ENCODE data around the gene TNS1.

Gene TNS1

DNA sequence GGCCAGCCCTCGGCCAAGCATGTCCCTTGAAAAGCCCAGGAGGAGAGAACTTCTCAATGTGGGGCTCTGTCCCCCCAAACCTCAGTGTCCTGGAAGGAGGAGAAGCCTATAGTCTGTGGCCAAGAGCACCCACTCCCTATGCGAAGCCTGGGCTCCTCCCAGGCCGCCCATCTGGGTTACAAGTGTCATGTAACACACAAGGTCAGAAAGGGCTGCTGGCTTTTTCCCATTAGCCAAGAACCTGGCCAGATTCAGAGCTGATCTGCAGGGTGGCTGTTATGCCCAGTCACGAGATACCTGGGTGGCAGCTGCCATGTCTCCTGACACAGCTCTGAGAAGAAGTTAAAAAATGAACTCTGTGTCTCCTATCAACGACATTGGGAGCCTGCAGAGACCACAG lies 170.7 kb downstream of the TNS1 start:
- no peak for DNase-seq (ENCODE audit: low spot score)

DNA sequence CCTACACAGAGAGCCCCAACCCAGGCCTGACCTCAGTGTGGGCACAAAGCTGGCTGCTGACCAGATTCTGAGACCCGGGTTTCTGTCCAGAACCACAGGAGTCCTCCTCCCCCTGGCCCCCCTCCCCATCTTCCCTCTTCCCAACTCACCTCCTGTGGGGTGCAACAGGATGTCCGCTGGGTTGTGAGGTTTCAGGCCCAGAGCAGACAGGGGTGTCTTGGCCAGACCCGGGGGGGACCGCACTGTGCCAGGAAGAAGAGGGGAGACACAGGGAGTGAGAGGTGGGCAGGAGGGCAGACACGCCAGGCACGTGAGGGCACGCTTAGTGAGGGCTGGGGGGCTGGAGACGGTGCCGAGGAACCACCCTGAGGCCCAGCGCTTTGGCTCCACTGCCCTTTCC lies 171.5 kb downstream of the TNS1 start:
- DNase-seq (ENCODE audit: low spot score): no peak

DNA sequence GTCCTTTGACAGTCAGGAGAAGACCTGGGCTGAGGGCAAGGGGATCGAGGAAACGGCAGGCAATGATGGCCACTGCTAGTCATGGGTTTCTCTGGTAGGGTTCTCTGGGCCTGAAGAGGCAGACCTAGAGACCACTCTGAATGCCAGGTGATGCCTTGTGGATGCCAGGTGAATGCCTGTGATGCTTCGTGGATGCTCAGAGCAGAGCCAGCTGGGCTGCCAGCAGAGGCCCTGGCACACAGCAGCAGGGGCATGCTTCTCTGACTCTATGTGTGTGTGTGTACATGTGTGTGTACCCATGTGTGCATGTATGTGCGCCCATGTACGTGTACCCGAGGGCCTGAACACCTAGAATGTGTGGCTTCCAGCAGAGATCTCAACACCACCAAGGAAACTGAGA lies 172.0 kb downstream of the TNS1 start:
- no peak for DNase-seq (ENCODE audit: low spot score)

DNA sequence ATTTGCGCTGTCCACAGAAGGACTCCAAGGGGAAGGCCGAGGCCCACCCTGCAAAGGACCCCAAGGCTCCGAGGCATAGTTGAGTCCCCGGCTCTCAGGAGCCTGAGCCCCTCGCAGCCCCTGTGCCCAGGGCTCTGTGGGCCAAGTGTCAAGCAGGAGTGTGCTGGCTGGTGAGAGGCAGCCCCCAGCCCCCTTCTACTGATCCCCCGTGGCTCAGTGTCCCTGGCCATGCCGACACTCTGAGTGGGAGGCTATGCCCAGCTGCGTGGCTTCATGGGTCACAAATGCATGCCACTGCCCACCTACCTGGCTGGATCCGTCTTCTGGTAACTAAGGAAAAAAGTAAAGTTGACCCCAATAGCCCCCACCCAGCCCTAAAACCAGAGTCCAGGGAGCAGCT lies 172.7 kb downstream of the TNS1 start:
- no peak for DNase-seq (ENCODE audit: low spot score)

DNA sequence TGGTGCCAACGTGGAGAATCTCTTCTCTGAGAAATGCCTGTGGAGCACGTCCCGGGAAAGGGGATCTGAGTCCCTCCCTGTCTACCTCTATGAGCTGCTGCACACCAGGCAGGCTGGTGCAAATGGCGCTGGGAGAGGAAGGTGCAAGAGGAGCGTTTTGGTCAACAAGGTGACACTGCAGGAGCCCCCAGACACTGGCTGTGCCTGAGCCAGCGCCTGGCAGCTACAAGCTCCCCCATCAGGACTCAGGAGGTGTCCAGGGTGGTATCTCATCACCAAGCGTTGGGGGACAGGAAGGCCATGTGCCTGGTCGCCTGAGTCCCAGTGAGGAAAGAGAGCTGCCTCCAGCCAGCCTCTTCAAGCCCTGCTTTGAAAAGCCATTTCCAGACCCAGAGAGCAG lies 173.4 kb downstream of the TNS1 start:
- no peak for DNase-seq (ENCODE audit: low spot score)

DNA sequence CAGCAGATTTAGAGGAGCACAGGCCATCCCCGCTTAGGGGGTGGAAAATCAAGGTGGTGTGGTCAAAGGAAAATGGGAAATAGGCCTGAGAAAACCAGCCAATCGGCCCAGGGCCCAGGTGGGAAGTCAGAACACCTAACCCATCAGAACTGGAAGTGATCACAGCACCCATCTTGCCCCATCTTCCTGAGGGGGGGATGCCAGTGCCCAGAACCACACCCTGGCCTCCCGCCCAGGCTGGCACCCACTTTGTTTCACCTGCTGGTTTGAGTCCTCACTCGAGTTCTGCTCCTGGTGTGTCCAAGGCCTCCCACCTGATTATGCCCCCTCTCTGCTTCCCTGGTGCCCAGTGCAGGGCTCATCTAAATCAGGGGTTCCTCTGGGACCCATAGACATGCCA lies 174.5 kb downstream of the TNS1 start:
- DNase-seq (ENCODE audit: low spot score): no peak

DNA sequence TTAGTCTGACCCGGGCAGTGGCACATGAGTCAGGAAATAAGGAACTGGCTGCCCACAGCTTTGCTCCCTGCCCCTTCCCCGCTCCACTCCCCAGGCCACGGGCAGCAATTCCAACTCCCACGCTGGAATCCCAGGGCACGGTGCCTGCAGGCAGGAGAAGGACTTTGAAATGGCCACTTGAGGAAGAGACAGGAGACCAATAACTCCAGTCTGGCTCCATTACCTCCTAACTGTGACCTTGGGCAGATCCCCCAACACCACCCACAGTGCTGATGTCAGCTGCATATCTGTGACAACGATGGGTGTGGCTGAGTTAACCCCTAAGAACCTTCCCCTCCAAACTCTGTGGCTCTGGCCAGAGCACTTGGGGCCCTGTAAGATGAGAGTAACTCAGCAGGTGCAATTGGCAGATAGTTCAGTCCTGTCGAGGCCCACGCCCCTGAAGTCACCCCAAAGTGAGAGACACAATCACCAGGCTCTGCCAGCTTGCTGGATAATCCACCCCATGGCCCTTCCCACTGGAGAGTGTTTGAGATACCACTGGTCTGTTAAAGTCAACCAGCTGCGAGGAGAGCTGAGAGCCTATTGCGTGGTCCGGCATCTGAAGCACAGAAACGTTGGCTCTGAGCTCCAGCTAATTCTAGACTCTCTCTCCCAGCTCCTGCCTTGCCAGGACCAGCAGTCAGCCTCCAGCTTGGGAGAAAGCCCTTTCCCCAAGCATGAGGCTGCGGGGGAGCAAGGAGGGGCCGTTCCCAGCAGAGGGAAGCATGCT lies 175.2 kb downstream of the TNS1 start:
- DNase-seq (ENCODE audit: low spot score): no peak

DNA sequence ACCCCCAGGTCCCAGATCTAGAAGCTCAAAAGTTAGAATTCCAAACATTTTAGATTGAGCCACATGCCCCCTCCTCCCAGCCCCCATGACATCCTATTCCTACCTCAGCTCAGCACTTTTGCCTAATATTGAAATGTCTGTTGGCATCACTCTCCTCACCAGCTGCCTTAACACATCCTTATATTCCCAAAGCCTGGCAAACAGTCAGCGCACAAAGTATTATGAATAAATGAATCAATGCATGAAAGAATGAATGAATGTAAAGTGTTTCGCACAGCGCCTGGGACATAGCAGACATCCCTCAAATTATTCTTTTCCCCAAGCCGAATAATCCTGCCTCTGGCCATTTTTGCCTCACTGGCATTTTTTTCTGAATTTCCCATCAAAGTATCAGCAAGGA lies 175.8 kb downstream of the TNS1 start:
- DNase-seq (ENCODE audit: low spot score): no peak

DNA sequence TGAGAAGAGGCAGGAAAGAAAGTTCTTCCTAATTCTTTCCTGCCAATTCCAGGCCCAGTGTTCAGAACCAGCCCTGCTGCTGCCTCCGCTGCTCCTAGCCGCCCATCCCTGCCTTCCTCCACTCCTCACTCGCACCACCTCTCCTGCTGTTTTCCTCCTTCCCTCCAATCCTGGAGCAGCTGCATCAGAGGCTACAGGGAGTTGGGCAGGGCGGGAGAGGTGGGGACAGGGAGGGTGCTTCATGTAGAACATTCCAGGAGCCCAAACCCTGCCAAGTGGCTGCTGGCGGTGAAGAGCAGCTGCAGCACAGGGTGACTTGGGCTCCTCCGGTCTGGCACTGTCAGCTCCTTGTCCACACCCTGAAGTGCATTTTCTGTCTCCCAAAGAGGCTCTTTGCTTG lies 176.3 kb downstream of the TNS1 start:
- no peak for DNase-seq (ENCODE audit: low spot score)

DNA sequence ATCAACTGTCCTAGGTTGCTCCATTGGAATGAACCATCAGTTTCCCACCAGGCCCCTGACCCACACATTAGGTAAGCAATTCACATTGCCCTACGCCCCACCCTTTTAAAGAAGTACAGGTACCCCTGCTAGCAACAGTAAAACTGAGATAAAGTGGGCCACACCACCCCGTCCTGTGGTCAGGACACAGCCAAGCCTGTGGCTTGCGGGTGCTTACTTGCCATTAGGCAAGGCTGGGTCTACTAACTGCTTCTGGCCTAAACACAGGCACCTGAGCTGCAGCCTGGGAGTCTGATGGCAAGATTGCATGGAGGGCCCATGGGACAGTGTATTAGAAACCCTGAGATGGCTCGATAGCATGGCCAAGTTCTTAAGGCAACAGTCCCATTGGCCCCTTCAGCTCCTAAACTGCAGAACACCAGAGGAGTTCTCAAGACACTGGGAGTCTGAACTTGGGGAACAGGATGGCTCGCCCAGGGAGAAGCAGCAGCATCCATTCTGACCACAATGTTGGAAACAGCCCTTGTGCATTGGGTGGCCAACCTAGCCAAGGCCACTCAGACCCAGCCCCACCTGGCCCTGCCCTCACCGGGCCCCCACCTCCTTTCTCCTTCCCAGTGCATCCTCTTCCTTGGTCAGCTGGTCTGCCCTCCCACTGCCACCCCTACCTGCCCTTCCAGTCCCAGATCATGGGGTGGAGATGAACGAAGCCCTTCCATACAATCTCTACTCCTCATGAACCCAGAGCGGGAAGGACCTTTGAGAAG lies 177.1 kb downstream of the TNS1 start:
- no peak for DNase-seq (ENCODE audit: low spot score)

DNA sequence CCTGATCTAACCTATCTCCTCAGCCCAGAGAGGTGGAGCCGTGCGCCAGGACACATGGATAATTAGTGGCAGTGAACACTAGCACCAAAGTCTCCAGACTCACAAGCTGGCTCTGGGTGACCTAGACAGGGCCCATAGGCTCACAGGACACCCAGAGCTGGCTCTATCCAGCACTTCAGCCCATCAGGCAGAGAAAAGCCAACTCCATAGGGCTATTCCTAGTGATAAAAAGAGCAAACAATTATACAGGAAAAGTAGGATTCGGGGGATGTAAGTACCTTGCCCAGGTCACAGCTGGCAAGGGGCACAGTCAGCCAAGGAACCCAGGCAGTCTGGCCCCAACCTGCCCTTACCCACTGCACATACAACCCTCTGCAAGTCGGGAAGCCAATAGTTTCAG lies 178.6 kb downstream of the TNS1 start:
- no peak for DNase-seq (ENCODE audit: low spot score)

DNA sequence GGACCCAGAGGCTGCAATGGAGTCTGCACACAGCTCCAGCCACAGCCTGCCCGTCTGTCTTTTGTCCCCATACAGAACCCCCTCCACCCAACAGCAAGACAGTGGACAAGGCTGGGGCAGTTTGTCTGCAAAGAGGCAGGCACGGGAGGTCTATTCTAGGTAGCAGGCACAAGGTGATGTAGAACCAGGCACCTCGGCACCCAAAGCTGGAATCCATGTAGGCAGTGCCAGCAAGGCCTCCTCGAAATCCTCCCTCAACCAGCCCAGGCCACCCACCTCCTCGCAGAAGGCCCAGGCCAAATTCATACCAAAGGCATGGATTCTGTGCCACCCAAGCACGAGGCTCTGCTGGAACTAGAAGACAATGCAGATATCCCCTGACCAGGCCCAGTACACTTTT lies 179.2 kb downstream of the TNS1 start:
- DNase-seq (ENCODE audit: low spot score): no peak

DNA sequence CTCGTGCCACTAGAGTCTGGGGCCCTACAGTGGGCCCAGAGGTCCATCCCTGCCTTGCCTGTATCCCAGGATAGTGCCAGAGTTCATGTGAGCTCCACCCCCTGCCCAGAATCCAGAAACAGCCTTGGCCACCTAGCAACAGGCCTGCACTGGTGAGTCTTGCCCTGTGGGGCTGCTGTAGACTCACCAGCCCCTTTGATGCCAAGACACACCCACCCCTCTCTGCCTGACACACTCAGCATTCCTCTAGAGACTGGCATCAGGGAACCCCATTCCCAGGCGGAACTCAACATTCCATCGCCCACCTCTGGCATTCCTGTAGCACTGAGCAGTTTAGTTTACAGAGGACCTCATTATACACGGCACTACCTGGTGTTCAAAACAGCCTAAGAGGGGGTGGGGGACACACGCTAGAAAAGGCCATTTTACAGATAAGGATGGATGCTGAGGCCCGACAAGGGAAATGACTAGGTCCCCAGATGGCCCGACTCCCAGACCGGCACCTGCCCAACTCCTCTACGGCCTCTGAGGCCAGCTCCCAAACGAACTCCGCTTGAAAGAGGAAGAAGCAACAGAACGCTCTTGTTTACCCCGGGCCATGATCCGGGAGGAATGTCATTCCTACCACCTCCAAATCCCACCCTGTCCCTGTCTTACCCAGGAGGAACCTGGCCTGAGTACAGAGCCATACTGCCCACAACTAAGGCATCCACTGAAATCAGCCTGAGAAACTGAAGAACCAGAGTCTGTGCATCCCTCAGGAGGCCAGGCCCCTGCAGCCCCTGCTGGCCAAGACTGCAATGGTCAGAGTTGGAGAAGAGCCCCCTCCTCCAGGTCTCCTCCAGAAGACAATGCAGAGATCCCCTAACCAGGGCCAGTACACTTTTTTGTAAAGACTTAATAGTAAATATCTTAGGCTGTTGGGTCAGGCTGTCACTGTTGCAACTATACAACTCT lies 180.2 kb downstream of the TNS1 start:
- no peak for DNase-seq (ENCODE audit: low spot score)

DNA sequence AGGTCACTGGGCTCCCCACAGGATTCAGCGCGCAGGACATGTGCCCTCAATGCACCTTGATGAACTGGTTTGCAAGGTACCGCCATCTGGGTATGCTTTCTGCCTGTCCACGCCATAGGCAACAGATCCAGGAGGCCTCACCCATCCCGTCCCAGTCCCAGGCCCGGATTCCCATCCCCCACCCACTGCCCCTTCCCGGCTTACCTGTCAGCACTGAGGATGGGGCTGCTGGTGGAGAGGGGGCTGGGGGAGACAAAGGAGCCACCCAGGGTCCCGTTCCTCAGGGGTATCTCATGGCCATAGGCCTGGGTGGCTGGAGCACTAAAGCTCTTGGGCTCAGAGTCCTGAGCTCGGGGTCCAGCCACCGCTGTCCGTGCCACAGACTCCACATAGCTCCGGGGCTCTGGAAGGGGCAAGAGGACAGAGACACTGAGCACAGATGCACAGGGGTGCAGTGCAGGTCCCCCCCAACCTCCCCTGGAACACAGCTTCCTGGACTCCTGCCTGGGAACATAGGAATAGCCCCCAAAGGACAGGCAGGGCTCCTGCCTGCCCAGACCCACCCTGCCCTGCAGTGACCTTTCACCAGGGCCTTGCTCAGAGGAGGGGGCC lies 181.2 kb downstream of the TNS1 start:
- DNase-seq (ENCODE audit: low spot score): no peak

DNA sequence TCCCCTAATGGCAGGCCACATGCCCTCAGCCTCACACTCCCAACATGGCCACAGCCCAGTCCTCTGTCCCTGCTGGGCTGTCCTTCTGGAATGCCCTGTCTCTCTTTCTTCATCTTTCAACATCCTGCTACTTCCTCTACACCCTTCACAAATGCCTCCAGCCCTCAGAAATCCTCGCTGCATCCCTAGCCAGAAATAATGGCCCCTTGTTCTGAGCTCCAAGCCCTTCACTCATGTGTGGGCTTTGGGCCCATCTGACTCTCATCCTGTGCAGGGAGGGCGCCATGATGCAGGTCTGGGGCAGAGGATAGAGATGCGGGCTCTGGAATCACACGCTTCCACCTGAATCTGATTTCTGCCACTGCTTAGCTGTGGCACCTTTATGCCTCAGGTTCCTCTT lies 181.9 kb downstream of the TNS1 start:
- no peak for DNase-seq (ENCODE audit: low spot score)

DNA sequence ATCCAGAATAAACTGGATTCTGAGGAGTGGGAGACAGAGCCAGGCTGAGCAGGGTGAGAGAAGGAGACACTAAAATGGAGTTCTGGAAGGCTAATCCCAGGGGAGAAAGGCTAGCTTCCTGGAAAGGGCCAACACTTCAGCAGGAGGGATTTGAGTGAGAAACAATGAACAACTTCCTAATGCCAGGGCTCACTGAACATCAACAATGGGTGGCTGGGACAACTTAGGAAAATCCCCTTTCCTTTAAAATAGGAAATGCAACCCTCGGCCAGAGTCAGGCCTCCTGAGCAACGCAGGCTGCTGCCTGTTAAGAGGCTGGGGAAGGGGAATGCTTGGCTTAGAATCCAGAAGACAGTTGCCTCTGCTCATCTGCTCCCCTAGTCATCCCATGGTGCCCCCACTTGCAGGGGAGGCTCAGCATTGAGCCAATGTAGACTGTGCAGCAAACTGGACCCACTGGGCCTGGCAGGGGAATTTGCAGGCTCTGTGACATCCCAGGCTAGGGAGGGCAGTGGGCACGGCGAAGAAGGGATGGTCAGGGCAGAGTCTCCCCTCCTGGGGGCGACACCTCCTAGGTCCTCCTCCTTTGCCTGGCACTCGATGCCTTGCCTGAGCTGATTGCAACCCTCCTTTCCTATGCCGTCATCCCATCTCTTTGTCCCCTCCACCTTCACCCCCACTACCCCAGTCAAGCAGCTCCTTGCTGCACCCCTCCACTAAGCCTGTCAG lies 182.5 kb downstream of the TNS1 start:
- DNase-seq (ENCODE audit: low spot score): no peak

DNA sequence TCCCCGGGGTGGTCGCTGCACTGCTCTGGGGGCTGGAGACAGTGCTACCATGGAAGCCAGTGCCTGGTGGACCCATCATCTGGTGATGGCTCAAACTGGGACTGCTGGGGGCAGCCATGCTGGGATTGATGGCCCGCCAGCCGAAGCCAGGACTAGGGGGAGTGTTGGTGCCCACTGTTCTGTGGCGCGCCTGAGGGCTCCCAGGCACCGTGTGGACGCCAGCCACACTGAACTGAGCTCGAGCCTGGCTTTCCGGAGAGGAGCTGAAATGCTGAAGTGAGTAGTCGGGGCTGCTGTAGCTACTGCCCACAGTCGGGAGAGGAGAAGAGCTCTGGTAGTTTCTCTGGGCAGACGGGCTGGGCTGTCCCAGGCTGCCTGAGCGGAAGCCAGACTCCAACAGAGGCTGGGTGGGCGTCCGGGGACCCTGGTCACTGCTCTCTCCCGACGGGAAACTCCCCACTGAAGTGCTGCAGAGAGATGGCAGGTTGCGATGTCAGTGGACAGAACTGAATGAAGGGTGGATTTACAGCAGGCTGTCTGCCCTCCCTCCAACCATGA lies 184.4 kb downstream of the TNS1 start:
- DNase-seq (ENCODE audit: low spot score): no peak

DNA sequence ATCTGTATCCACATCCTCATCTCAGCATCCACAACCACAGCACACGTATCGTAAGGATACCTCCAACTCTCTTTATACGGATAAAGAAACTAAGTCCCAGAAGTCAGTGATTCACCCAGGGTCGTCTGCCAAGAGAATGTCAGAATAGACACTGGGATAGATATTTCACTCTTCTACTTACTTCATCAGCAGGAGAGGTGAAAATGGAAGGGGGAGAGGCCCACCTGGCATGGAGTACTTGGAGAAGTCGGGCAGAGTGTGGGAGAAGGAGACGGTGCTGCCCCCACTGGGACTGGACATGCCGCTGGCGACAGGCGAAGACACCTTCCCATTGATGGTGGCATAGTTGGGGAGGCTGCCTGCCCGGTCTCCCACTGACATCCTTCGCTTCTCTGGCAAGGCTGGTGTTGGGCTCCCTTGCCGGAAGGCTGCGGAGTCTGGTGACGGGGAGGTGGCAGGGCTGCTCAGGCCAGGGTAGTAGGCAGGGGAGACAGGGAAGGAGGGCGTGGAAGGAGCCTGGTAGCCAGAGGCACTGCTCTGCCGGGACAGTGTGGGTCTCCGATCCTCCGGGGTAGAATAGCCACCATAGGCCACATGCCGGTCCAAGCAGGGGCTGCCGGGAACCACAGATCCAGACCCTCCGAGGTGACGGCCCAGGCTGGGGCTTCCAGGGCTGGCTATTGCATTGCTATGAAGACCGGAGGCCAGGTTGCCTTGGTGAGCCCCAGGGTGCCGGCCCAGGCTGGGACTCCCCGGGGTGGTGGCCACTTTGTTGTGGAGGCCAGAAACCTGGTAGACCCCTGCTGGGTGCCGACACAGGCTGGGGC lies 185.1 kb downstream of the TNS1 start:
- no peak for DNase-seq (ENCODE audit: low spot score)

DNA sequence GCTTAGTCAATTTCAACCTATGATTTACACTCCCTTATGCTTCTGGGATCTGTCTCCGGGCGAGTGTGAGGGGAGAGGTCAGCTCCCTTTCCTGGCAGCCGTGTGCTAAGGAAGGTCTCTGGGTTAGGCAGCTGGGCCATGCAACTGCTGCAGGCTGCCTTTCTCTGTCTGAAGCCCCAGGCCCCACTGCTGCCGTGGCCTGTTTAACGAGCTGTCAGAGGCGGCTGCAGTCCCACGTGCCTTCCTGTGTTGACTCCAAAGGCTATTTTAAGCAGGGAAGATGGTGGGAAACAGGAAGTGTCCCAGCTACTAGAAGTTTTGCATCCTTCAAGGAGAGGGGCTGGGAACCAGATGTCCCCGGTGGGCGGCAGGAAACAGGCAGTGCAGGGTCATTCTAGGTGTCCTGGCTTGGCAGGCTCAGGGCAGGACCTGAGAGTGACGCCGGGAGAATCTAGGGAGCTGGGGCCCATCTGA lies 186.4 kb downstream of the TNS1 start:
- DNase-seq (ENCODE audit: low spot score): no peak

DNA sequence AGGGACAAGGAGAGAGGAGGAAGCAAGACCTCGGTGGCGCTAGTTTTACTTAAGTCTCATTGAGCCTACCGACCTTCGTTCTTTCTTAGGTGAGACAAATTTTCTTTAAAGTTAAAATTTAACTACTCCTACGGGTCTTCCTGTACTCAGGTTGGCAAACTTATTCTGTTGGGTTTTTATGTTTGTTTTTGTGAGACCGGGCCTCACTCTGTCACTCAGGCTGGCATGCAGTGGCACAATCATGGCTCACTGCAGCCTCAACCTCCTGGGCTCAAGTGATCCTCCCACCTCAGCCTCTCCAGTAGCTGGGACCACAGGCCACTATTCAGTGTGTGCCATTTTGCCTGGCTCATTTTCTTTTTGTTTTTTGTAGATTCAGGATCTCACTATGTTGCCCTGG lies 189.0 kb downstream of the TNS1 start:
- no peak for DNase-seq (ENCODE audit: low spot score)

Measured in activated CD4-positive, alpha-beta T cell treated with anti-CD3 and anti-CD28 coated beads, Interleukin-2, Interleukin-4, amounts not matched to agents 100 ng/mL and 50 ng/mL, durations not matched to agents 16 hours and 8 hours (primary cell).